Measurements from ENCODE around the gene TMEM138. TPM values are rescaled to one million over a fixed set of nuclear protein-coding genes. Genes with fewer than 3 reads are reported as not detected.

Gene TMEM138
- total RNA-seq, 2 donors from 2014 or later: 15.8 to 35.3 TPM

DNA sequence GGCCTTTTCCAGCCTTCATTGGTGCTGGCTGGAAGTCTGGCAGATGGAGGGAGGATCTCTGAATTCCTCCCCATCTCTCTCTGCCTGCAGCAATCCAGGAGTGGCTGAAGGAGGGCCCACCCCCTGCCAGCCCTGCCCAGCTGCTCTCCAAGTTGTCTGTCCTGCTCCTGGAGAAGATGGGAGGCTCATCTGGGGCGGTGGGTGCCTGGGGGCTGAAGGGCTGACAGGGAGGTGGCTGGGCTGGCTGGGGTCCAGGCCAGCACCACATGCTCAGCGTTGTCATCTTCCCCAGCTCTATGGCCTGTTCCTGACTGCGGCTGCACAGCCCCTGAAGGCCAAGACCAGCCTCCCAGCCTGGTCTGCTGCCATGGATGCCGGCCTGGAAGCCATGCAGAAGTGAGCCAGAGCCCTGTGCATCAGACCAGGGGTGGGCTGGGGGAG is 17.0 kb upstream of the TMEM138 start:
- ATAC-seq (no peak), DNase-seq (no peak)
- Histone ChIP-seq H3K9me3 (no peaks in the 10 kb centered on the region), H3K27me3 (no peaks in the 10 kb centered on the region), H3K4me1 (no peaks in the 10 kb centered on the region), H3K27ac (no peak overlapping the region), H3K4me3 (no peak overlapping the region), H3K36me3 (replicated peaks in 1 of 2; ENCODE audit: insufficient read depth in 1 of 2, low read depth in 2 of 2) (peaks cover 0 to 8% of the 10 kb centered on the region in 2 donors)
- 64% methylated on average over 4 of the region's 4 CpGs; no CpG with 5 or more reads in 1 of the 2 donors for WGBS, 2 donors
- TF ChIP-seq POLR2A (IDR thresholded peaks at IDR 0.05): no peak
- TF ChIP-seq, protein P1, sequence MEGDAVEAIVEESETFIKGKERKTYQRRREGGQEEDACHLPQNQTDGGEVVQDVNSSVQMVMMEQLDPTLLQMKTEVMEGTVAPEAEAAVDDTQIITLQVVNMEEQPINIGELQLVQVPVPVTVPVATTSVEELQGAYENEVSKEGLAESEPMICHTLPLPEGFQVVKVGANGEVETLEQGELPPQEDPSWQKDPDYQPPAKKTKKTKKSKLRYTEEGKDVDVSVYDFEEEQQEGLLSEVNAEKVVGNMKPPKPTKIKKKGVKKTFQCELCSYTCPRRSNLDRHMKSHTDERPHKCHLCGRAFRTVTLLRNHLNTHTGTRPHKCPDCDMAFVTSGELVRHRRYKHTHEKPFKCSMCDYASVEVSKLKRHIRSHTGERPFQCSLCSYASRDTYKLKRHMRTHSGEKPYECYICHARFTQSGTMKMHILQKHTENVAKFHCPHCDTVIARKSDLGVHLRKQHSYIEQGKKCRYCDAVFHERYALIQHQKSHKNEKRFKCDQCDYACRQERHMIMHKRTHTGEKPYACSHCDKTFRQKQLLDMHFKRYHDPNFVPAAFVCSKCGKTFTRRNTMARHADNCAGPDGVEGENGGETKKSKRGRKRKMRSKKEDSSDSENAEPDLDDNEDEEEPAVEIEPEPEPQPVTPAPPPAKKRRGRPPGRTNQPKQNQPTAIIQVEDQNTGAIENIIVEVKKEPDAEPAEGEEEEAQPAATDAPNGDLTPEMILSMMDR (IDR thresholded peaks at IDR 0.05): no peak
- intact Hi-C loops (cut with DNase I): no loop called here

DNA sequence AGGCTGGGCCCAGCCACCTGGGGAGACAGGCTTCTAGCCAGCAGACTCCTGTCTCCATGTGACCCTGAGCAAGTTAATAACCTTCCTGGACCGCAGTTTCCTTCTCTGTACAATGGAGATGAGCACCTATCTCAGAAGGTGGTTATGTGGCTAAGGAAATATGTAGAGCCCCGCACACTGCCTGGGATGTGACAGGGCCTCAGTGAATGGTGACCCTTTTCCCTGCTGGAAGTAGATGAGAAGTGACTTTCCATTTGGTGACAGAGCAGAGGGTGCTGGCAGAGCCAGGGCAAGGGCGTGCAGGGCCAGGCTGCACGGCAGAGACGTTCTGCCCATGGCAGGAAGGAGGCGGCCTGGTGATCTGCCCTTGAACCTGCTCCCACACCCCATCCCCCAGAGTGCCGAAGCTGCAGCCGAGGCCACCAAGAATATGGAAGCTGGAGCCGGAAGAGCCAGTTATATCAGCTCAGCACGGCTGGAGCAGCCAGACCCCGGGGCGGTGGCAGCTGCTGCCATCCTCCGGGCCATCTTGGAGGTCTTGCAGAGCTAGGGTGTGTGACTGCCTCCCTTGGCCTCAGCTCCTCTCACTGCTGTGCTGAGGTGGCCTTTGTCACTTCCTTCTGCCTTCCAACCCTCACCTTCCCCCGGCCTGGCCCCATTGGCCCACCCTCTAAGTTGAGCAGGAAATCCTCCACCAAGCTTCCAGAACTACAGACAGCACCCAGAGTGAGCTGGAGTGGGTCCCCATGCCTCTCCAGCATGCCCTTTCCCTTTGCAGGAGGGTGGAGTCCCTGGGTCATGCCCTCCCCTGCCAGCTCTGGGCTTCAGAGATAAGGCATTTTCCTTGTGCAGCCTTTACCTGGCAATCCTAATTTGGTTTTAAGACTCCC is 16.0 kb upstream of the TMEM138 start:
- Histone ChIP-seq H3K27ac (no peak overlapping the region), H3K27me3 (no peaks in the 10 kb centered on the region), H3K4me1 (no peaks in the 10 kb centered on the region), H3K9me3 (no peaks in the 10 kb centered on the region), H3K36me3 (replicated peaks in 1 of 2; ENCODE audit: insufficient read depth in 1 of 2, low read depth in 2 of 2) (peaks cover 0 to 13% of the 10 kb centered on the region in 2 donors), H3K4me3 (no peak overlapping the region)
- WGBS, 2 donors: 63 to 77% methylated on average over 2 to 14 of the region's 14 CpGs
- intact Hi-C loops (cut with DNase I): no loop called here
- no peak for DNase-seq
- TF ChIP-seq, protein P1 (IDR thresholded peaks at IDR 0.05): no peak
- no peak for TF ChIP-seq POLR2A (IDR thresholded peaks at IDR 0.05)
- no peak for ATAC-seq

DNA sequence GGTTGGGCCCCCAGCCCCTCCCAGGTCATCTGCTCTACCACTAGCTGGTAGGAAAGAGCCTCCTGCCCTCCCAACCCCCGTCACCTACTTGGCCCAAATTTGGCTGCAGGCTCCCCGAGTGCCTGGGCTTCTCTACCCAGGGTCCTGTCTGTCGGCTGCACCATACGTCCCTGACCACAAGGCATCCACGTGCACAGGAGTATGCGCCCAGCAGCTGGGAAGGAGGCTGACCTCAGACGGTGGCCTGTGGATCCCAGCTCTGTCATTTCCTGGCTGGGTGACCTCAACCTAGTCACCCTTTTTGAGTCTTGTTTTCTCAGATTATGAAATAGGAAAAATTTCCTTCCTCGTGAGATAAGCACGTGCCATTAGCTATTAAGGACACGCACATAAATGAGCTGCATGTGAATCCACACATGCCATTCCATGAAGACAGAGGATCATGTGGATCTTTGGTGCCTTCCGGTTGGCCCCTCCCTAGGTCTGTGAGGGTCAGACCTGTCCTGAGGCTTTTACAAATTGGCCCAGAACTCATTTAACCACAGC is 14.2 kb upstream of the TMEM138 start:
- H3K27me3 ChIP-seq: no peaks in the 10 kb centered on the region
- ATAC-seq (peak; percentile 25), DNase-seq (peak in 1 of 4 donors; percentile 47)
- intact Hi-C loops (cut with DNase I): no loop called here
- no peak overlapping the region for H3K4me3 ChIP-seq
- peaks cover 4 to 17% of the 10 kb centered on the region in 2 donors for H3K36me3 ChIP-seq (replicated peaks in 1 of 2; ENCODE audit: insufficient read depth in 1 of 2, low read depth in 2 of 2)
- no peak overlapping the region for H3K27ac ChIP-seq
- no peak for TF ChIP-seq POLR2A (IDR thresholded peaks at IDR 0.05)
- TF ChIP-seq, protein P1 (IDR thresholded peaks at IDR 0.05): no peak
- 54% methylated on average over 6 to 11 of the region's 11 CpGs for WGBS, 2 donors
- H3K9me3 ChIP-seq: no peaks in the 10 kb centered on the region
- H3K4me1 ChIP-seq: no peaks in the 10 kb centered on the region

DNA sequence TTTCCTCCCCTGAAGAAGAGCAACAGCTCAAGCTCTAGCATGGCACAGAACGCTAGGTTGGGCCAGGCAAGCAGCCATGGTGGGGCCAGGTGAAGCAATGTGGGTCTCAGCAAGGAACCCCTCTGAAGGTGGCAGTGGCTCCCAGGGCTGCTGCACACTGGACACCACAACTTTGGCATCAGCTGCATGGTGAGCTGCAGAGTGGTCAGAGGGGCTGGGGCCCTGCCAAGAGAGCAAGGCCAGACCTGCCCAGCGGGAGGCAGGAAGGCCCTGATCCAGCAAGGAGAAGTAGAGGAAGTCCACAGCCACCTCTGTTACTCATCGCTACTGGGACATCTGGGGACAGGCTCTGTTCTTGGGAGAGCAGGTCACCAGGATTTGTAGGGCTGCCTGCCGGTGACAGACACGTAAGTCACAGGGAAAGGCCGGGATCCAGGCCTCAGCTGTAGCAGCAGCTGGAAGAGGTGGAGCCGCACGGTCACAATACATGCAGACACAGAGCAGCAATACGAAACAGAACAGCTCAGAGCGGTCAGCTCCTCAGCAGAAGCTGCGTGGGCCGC is 12.9 kb upstream of the TMEM138 start:
- no peaks in the 10 kb centered on the region for H3K9me3 ChIP-seq
- peaks cover 4 to 17% of the 10 kb centered on the region in 2 donors for H3K36me3 ChIP-seq (replicated peaks in 1 of 2; ENCODE audit: insufficient read depth in 1 of 2, low read depth in 2 of 2)
- no peak overlapping the region for H3K4me3 ChIP-seq
- TF ChIP-seq, protein P1 (IDR thresholded peaks at IDR 0.05): no peak
- TF ChIP-seq POLR2A (IDR thresholded peaks at IDR 0.05): no peak
- 77 to 90% methylated on average over 8 to 12 of the region's 12 CpGs for WGBS, 2 donors
- intact Hi-C loops (cut with DNase I): no loop called here
- DNase-seq: no peak
- H3K27me3 ChIP-seq: no peaks in the 10 kb centered on the region
- H3K27ac ChIP-seq: no peak overlapping the region
- H3K4me1 ChIP-seq: no peaks in the 10 kb centered on the region
- ATAC-seq: no peak

Data from body of pancreas (tissue), 4 donors.